Dermis blood vessel endothelial cell (primary cell): ENCODE measurements around the gene ASIC5. TPM values are rescaled to one million over a fixed set of nuclear protein-coding genes. Genes with fewer than 3 reads are reported as not detected.
"Not testable (repeated sequence)": the region's sequence is repeated elsewhere in the genome, so short reads cannot be mapped to it uniquely, and the experiment has no call there.

Source experiments
- DNase-seq: peaks from one replicate; pipeline ENCODE4 v3.0.0; 2010
- total RNA-seq: library from RNA; depleted of rRNA; stranded (reverse); fragments of >200 nt; gene quantifications from 2 replicates; pipeline ENCODE4 v1.2.3, GENCODE V29; 2014

ASIC5 gene
- total RNA-seq: not detected in 2 replicates

- no peak for DNase-seq
Measured at GRCh38 chr4:155866177-155866576, at the start of gene ASIC5. Gene ASIC5, minus strand, starts transcription at chr4:155866277. Its CDS starts 51 bp downstream, at chr4:155866226.

GRCh38 chr4:155914782-155915181 lies 48.7 kb upstream of the ASIC5 start:
- no peak for DNase-seq

- no peak for DNase-seq
Measured at GRCh38 chr4:155911905-155912304, 45.8 kb upstream of the ASIC5 start.

GRCh38 chr4:155909615-155910226 lies 43.6 kb upstream of the ASIC5 start:
- DNase-seq: no peak

GRCh38 chr4:155908187-155909139 lies 42.4 kb upstream of the ASIC5 start:
- no peak for DNase-seq

- DNase-seq: no peak
Measured at GRCh38 chr4:155907556-155907955, 41.5 kb upstream of the ASIC5 start.

GRCh38 chr4:155906554-155907247 lies 40.6 kb upstream of the ASIC5 start:
- DNase-seq: no peak

GRCh38 chr4:155904331-155904730 lies 38.3 kb upstream of the ASIC5 start:
- no peak for DNase-seq

GRCh38 chr4:155903453-155903852 lies 37.4 kb upstream of the ASIC5 start, which contains the start of gene TDO2:
Gene TDO2, plus strand, starts transcription at chr4:155903696. Its CDS starts 63 bp downstream, at chr4:155903759.
- no peak for DNase-seq

GRCh38 chr4:155901013-155901412 lies 34.9 kb upstream of the ASIC5 start:
- DNase-seq: no peak

GRCh38 chr4:155900381-155900780 lies 34.3 kb upstream of the ASIC5 start:
- no peak for DNase-seq

GRCh38 chr4:155899891-155900290 lies 33.8 kb upstream of the ASIC5 start:
- DNase-seq: no peak

GRCh38 chr4:155898371-155898770 lies 32.3 kb upstream of the ASIC5 start:
- not testable (repeated sequence) for DNase-seq

- DNase-seq: no peak
Measured at GRCh38 chr4:155891058-155891457, 25.0 kb upstream of the ASIC5 start.

GRCh38 chr4:155889946-155890345 lies 23.9 kb upstream of the ASIC5 start:
- no peak for DNase-seq

GRCh38 chr4:155889031-155889793 lies 23.1 kb upstream of the ASIC5 start:
- no peak for DNase-seq

GRCh38 chr4:155887847-155888570 lies 21.9 kb upstream of the ASIC5 start:
- DNase-seq: no peak

- no peak for DNase-seq
Measured at GRCh38 chr4:155887045-155887444, 21.0 kb upstream of the ASIC5 start.

- no peak for DNase-seq
Measured at GRCh38 chr4:155885666-155886065, 19.6 kb upstream of the ASIC5 start.

- no peak for DNase-seq
Measured at GRCh38 chr4:155883895-155884294, 17.8 kb upstream of the ASIC5 start.

- DNase-seq: no peak
Measured at GRCh38 chr4:155881555-155881954, 15.5 kb upstream of the ASIC5 start.

- DNase-seq: no peak
Measured at GRCh38 chr4:155879767-155880166, 13.7 kb upstream of the ASIC5 start.
